ENCODE measurements around the gene KIF5C. TPM values are rescaled to one million over a fixed set of nuclear protein-coding genes. Genes with fewer than 3 reads are reported as not detected.

Gene KIF5C
- total RNA-seq, 1 donor = under 0.01 TPM

DNA sequence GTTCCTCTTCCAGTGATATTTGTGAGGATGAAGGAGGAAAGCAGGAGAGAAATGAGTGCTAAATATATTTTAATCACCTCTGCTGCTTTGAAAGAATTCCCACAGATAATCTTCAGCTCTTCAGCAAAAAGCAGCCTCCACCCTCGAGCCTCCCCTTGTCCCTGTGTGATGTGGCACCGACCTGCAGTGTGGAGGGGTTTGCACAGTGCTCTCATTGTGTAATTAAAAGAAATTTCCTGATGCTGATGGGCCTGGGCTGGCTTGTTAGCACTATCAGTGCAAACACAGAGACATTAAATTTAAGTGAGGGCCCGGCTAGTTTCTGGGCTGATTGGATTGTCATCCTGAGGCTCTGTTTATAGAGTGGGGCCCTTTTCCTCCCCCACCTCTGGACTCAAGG lies 53.4 kb downstream of the KIF5C start:
- TF ChIP-seq, protein P1, sequence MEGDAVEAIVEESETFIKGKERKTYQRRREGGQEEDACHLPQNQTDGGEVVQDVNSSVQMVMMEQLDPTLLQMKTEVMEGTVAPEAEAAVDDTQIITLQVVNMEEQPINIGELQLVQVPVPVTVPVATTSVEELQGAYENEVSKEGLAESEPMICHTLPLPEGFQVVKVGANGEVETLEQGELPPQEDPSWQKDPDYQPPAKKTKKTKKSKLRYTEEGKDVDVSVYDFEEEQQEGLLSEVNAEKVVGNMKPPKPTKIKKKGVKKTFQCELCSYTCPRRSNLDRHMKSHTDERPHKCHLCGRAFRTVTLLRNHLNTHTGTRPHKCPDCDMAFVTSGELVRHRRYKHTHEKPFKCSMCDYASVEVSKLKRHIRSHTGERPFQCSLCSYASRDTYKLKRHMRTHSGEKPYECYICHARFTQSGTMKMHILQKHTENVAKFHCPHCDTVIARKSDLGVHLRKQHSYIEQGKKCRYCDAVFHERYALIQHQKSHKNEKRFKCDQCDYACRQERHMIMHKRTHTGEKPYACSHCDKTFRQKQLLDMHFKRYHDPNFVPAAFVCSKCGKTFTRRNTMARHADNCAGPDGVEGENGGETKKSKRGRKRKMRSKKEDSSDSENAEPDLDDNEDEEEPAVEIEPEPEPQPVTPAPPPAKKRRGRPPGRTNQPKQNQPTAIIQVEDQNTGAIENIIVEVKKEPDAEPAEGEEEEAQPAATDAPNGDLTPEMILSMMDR (IDR thresholded peaks at IDR 0.05; ENCODE audit: insufficient read depth, low read depth, low read length) = no peak
- no peak for DNase-seq (ENCODE audit: low read depth)
- no peak overlapping the region for H3K4me3 ChIP-seq (ENCODE audit: low read depth, low read length)

DNA sequence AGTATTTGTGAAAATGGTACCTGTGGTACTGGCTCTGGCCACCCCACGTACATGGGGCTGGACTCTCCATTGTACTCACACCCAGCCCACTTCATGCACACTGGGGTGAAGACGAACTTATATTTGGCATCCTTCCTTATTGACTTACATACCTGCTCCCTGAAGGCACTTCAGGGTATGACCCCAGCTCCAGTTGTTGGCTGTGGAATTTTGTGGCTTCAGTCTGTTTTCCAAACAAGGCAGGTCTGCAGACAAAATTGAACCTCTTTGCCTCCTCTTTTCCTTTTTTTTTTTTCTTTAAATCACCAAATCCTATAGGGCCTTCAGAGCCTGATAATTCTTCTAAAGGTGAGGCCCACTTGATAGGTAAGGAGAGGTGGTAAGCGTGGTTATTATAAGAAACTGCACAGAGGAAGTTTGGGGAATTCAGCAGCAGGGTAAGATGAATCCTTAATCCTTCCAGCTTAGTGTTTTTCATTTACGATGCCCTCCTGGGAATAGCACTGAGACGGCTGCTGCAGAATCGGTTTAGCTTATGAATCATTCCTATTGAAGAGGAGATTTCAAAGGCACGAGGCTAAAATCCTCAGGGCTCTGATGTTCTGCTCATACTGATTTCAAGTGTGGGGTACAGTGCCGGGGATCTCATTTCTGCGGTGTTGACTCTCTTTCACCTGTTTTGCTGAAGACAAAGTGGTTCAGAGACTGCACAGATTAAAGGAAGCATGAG lies 55.2 kb downstream of the KIF5C start:
- DNase-seq (ENCODE audit: low read depth) = peak; percentile 24
- TF ChIP-seq, protein P1 (IDR thresholded peaks at IDR 0.05; ENCODE audit: insufficient read depth, low read depth, low read length) = no peak

DNA sequence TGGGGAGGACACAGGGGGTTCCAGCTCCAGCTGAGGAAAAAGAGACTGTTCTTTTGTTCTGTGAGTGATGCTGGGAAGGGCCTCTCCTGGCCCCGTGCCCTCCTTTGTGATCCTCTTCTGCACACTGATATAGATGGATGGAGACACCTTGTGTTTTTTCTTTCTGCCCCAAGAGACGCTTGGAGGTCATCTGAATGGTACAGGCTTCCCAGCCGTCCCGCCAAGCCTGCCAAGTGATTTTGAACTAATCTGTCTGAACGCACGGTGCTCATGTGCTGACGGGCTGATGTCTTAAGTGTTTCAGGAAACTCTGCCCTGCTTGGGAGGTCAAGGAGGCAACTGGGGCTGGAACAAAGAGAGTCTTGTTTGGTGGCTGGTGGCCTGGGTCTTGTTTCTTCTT lies 57.5 kb downstream of the KIF5C start:
- no peak overlapping the region for H3K4me3 ChIP-seq (ENCODE audit: low read depth, low read length)
- TF ChIP-seq, protein P1 (IDR thresholded peaks at IDR 0.05; ENCODE audit: insufficient read depth, low read depth, low read length) = no peak
- no peak for DNase-seq (ENCODE audit: low read depth)

More for the DNA sequence above, 55.2 kb downstream of the KIF5C start:
- H3K4me3 ChIP-seq (ENCODE audit: low read depth, low read length) = no peak overlapping the region

DNA sequence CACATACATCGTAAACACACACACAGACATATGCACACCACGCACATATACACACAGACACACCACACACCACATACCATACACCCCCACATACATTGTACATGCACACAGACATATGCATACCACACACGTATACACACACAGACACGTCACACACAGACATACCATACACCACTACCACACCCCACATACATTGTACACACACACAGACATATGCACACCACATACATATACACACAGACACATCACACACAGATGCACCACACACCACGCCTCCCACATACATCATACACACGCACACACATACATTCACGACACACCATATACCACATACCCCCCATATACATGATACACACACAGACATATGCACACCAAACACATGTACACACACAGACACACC lies 58.4 kb downstream of the KIF5C start:
- no peak overlapping the region for H3K4me3 ChIP-seq (ENCODE audit: low read depth, low read length)
- TF ChIP-seq, protein P1 (IDR thresholded peaks at IDR 0.05; ENCODE audit: insufficient read depth, low read depth, low read length) = no peak
- no peak for DNase-seq (ENCODE audit: low read depth)

DNA sequence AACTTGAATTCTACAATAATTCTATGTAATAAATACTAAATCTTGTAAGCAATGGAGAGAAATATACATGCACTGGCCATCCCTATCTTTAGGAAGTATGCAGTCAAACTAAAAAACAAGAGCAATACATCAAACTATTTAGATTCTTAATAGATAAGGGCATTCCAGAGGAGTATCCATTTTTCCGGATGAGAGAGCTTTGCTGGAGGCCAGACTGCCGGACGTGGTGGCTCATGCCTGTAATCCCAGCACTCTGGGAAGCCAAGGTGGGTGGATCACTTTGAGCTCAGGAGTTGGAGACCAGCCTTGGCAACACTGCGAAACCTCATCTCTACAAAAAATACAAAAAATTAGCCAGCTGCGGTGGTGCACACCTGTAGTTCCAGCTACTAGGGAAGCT lies 60.8 kb downstream of the KIF5C start:
- no peak for DNase-seq (ENCODE audit: low read depth)
- TF ChIP-seq, protein P1 (IDR thresholded peaks at IDR 0.05; ENCODE audit: insufficient read depth, low read depth, low read length) = no peak
- no peak overlapping the region for H3K4me3 ChIP-seq (ENCODE audit: low read depth, low read length)

DNA sequence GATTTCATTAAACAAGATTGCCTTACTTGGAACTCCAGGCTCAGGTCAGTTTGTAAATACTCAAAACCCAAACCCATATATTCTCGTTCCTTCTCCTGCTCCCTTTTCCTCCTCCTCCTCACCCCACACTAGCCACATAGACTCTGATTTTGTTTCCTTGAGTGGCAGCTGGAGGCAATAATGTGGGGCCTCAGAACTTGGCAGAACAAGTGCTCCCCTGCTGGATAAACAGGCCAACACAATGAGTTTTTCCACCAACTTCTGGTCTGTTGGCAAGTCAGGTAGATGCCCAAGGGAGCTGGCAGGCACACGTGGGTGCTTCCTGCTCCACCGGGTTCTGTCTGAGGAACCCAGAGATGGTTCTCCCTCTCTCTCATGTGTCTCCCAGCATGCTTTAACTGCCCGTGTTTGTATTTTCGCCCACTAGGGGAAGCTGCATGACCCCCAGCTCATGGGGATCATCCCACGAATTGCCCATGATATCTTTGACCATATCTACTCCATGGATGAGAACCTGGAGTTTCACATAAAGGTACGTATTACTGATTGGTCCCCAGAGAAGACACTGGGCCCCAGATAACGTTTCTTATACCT lies 61.9 kb downstream of the KIF5C start:
- no peak overlapping the region for H3K4me3 ChIP-seq (ENCODE audit: low read depth, low read length)
- TF ChIP-seq, protein P1 (IDR thresholded peaks at IDR 0.05; ENCODE audit: insufficient read depth, low read depth, low read length) = no peak
- no peak for DNase-seq (ENCODE audit: low read depth)
